ENCODE results near the gene SESN2.

Gene SESN2

DNA sequence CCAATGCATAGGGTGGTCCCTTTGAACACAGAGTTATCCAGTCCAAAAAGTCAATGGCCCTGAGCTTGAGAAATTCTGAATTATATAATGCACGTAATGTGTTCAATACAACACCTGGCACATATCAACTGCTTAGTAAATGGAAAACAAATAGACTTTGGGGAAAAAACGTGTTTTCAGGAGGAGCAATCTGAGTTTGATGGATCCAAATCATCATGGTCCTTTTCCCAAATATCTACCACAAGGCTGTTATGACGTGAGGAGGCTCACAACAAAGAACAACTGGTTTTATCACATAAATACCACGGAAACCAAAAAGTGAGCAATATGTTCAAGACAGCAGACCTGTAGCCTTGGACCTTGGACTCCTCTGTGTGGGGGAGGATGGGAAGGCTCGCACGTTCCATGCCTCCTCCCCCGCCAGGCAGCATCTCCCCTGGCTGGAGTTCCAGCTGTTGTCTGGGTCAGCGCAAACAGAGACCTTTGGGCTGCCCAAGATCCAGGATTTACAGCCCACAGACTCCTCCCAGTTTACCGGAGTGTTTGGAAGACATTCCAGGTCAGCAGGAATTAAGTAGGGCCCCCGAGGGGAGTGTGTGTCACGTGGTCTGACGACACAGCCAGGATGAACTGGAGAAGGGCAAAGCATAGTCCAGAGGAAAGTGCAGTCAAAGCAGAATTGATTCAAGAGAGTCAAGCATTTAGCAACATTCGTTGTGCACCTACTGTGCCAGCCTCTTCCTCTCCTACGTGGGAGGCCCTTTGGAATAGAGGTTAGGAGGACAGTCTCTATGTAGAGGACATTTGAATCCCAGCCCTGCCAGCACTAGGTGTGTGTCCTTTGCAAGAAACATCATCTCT lies 37.3 kb downstream of the SESN2 start:
- no peak for TF ChIP-seq TAF1 (IDR thresholded peaks at IDR 0.05; ENCODE audit: borderline replicate concordance, low read depth, low read length)
- TF ChIP-seq POLR2A (IDR thresholded peaks at IDR 0.05; ENCODE audit: low read depth, low read length) = no peak
- no peak for TF ChIP-seq POLR2AphosphoS5 (IDR thresholded peaks at IDR 0.05; ENCODE audit: low read depth, low read length)
- no peak for FAIRE-seq
- no peak for DNase-seq (ENCODE audit: insufficient read length)

DNA sequence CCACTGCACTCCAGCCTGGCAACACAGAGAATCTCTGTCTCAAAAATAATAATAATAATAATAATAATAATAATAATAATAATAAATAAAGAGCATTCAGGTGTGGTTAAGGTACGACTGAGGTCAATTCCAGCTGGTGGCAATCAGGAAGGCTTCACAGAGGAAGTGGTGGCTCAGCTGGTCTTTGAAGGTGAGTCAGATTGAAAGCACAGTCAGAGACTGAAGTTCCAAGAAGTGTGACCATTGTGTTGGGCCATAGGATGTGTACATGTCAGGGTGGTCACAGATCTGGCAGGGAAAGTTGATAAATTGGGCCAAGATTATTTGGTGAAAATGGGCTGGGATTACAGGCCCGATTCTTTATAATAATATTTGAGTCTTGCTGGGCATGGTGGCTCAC lies 38.5 kb downstream of the SESN2 start:
- DNase-seq (ENCODE audit: insufficient read length) = no peak
- no peak for FAIRE-seq
- TF ChIP-seq POLR2A (IDR thresholded peaks at IDR 0.05; ENCODE audit: low read depth, low read length) (no peak), POLR2AphosphoS5 (IDR thresholded peaks at IDR 0.05; ENCODE audit: low read depth, low read length) (no peak), TAF1 (IDR thresholded peaks at IDR 0.05; ENCODE audit: borderline replicate concordance, low read depth, low read length) (no peak)

DNA sequence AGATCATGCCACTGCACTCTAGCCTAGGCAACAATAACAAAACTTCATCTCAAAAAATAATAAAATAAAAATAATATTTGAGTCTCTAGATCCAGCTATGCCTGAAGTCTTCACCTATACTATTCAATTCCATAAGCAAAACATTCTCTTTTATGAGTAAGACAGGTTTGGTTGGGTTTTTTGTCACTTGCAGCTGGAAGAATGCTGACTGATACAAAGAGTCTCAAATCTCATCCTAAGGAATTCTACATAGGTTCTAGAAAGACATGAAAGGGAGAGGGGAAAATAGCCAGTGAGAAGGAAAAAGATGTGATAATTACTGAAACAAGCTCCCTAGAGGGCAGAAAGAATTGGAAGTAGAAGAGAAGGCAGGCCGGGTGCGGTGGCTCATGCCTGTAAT lies 39.1 kb downstream of the SESN2 start:
- TF ChIP-seq POLR2AphosphoS5 (IDR thresholded peaks at IDR 0.05; ENCODE audit: low read depth, low read length) = no peak
- no peak for TF ChIP-seq TAF1 (IDR thresholded peaks at IDR 0.05; ENCODE audit: borderline replicate concordance, low read depth, low read length)
- TF ChIP-seq POLR2A (IDR thresholded peaks at IDR 0.05; ENCODE audit: low read depth, low read length) = no peak
- FAIRE-seq (no peak), DNase-seq (ENCODE audit: insufficient read length) (no peak)

DNA sequence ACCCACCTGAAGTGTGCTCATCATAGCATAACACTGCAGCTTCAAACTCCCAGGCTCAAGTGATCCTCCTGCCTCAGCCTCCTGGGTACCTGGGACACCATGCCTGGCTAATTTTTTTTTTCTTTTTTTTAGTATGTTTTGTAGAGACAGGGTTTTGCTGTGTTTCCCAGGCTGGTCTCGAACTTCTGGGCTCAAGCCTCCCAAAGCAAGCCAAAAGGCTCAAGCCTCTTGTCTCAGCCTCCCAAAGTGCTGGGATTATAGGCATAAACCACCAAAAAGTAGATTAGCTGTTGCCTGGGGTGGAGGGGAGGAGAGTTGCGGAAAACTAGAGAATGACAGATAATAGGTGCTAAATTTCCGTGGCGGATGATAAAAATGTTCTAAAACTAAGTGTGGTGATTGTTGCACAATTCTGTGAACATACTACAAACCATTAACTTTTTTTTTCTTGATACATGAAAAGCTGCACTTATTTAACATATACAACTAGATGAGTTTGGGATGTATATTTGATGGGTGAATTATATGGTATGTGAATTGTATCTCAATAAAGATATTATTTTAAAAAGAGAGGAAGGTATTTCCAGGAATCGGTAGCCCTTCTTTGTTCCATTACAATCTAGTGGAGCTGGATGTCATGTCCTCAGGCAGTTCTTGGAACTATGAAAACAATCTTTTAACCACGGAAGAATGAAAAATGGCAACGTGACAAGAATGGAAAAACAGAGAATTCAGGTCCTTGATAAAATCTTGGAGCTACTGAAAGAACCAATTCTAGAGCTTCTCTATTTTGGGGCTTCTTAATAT lies 42.3 kb downstream of the SESN2 start:
- DNase-seq (ENCODE audit: insufficient read length) = no peak
- FAIRE-seq = no peak
- TF ChIP-seq TAF1 (IDR thresholded peaks at IDR 0.05; ENCODE audit: borderline replicate concordance, low read depth, low read length) (no peak), POLR2A (IDR thresholded peaks at IDR 0.05; ENCODE audit: low read depth, low read length) (no peak), POLR2AphosphoS5 (IDR thresholded peaks at IDR 0.05; ENCODE audit: low read depth, low read length) (no peak)

DNA sequence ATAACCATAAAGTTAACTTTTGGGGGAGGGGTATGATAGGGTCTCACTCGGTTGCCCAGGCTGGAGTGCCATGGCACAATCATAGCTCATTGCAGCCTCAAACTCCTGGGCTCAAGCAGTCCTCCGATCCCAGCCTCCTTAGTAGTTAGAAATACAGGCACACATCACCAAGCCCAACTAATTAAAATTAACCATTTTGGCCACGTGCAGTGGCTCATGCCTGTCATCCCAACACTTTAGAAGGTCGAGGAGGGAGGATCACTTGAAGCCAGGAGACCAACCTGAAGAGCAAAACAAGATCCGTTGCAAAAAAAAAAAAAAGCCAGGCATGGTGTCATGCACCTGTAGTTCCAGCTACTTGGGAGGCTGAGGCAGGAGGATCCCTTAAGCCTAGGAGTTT lies 42.9 kb downstream of the SESN2 start:
- DNase-seq (ENCODE audit: insufficient read length) = no peak
- no peak for TF ChIP-seq POLR2A (IDR thresholded peaks at IDR 0.05; ENCODE audit: low read depth, low read length)
- TF ChIP-seq POLR2AphosphoS5 (IDR thresholded peaks at IDR 0.05; ENCODE audit: low read depth, low read length) = no peak
- TF ChIP-seq TAF1 (IDR thresholded peaks at IDR 0.05; ENCODE audit: borderline replicate concordance, low read depth, low read length) = no peak
- FAIRE-seq = no peak

DNA sequence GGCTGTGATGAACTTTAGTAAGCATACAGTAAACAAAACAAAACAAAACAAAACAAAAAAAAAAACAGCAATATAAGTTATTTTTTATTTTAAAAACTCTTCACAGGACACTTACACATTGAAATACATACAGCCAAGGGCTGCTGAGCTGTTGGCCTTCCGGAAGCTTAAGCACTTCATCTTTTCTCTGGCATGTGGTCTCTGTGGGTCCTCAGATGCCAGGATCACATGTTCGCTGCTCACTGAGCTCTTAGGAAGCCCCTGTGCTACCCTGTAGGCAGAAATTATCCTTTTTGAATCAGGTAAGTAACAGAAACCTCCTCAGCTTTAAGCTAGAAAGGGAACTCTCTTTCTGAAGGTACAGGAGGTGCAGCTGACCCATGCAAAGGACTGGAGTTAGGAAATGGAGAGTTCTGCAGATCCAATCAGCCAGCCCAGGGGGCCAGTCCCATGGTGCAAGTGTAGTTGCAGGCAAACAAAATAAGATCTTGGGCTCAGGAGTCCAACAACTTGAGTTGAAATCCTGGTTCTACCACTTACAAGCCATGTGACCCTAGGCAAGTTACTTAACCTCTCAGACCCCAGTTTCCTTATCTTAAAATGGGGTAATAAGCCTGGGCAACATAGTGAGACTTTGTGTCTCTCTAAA lies 47.1 kb downstream of the SESN2 start:
- DNase-seq (ENCODE audit: insufficient read length) (no peak), FAIRE-seq (no peak)
- TF ChIP-seq POLR2A (IDR thresholded peaks at IDR 0.05; ENCODE audit: low read depth, low read length) (no peak), POLR2AphosphoS5 (IDR thresholded peaks at IDR 0.05; ENCODE audit: low read depth, low read length) (no peak), TAF1 (IDR thresholded peaks at IDR 0.05; ENCODE audit: borderline replicate concordance, low read depth, low read length) (no peak)

DNA sequence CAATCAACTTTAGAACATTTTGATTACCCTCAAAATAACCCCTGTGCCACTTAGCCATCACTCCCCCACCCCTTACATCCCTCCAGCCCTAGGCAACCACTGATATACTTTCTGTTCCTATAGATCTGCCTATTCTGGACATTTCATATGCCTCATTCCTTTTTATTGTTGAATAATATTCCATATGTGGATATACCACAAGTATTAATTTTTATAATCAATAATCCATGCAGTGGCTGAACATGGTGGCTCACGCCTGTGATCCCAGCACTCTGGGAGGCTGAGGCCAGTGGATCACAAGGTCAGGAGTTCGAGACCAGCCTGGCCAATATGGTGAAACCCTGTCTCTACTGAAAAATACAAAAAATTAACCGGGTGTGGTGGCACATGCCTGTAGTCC lies 49.4 kb downstream of the SESN2 start:
- DNase-seq (ENCODE audit: insufficient read length) = no peak

DNA sequence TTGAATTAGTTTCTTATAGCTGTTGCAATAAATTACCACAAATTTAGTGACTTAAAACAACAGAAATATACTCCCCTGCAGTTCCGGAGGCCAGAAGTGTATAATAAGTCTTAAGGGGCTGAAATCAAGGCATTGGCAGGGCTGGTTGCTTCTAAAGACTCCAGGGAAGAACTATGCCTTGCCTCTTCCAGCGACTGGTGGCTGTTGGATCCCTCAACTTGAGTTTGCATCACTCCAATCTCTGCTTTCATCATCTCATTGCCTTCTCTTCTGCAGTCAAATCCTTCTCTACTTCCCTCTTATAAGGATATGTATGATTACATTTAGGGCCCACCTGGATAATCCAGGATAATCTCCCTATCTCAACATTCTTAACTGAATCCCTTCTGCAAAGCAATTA lies 50.4 kb downstream of the SESN2 start:
- FAIRE-seq (no peak), DNase-seq (ENCODE audit: insufficient read length) (no peak)
- TF ChIP-seq POLR2AphosphoS5 (IDR thresholded peaks at IDR 0.05; ENCODE audit: low read depth, low read length) (no peak), TAF1 (IDR thresholded peaks at IDR 0.05; ENCODE audit: borderline replicate concordance, low read depth, low read length) (no peak), POLR2A (IDR thresholded peaks at IDR 0.05; ENCODE audit: low read depth, low read length) (no peak)

More for the DNA sequence above, 49.4 kb downstream of the SESN2 start:
- no peak for TF ChIP-seq TAF1 (IDR thresholded peaks at IDR 0.05; ENCODE audit: borderline replicate concordance, low read depth, low read length)
- TF ChIP-seq POLR2AphosphoS5 (IDR thresholded peaks at IDR 0.05; ENCODE audit: low read depth, low read length) = no peak
- no peak for TF ChIP-seq POLR2A (IDR thresholded peaks at IDR 0.05; ENCODE audit: low read depth, low read length)
- FAIRE-seq = no peak

DNA sequence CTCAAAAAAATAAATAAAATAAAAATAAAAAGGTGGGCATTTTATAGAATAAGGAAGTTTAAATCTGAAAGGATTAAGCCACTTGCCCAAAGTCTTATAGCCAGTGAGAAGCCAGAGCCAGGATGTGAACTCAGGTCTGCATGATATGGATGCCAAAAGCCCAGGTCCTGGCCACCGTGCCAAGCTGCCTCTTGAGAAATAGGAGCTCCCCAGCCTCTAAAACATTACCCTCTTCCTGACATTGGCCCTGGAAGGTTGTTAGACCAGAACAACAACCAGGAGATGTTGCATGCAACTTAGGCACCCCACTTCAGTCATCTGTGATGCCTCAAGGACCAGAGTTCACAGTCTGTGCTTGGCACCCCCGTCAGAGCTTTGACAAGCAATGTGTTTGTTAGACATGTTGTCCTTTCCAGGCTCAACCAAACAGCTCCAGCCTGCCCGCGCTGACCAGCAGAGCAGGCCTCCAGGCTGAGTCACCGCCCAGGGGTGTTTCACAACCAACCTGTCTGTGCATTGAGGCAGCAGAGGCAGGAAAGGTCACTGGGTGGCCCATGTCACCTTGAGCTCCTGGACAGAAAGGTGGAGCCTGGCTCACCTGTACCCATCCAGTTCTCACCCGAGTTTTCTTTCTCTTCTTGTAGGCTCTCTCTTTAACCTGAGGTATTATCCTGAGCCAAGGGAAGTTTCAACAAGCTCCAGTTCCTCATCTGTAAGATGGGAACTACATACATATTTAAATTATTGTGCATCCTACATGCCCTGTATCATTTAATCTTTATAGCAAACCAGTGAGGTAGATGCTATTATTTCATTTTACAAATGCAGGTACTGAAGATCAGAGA lies 54.6 kb downstream of the SESN2 start:
- FAIRE-seq = no peak
- DNase-seq (ENCODE audit: insufficient read length) = no peak
- no peak for TF ChIP-seq POLR2AphosphoS5 (IDR thresholded peaks at IDR 0.05; ENCODE audit: low read depth, low read length)

DNA sequence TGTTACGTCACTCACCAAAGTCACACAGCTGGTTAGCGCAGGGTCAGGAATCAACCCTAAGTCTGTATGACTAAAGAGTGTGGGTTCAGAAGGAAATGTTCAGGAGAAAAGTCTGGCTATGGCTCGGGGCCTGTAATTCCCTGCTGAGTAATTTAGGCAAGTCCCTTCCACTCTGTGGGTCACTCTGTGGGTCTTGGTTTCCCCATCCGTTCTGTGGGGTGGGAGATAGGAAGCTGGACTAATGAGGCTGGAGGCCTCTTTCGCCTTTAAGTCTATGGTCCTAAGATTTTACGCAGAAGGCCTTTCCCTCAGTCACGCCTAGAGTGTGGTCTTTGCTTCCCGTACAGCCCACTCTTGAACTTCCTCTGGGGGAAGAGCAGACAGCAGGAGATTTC lies 55.2 kb downstream of the SESN2 start:
- no peak for TF ChIP-seq POLR2AphosphoS5 (IDR thresholded peaks at IDR 0.05; ENCODE audit: low read depth, low read length)
- TF ChIP-seq TAF1 (IDR thresholded peaks at IDR 0.05; ENCODE audit: borderline replicate concordance, low read depth, low read length) = no peak
- TF ChIP-seq POLR2A (IDR thresholded peaks at IDR 0.05; ENCODE audit: low read depth, low read length) = no peak
- FAIRE-seq (no peak), DNase-seq (ENCODE audit: insufficient read length) (no peak)

DNA sequence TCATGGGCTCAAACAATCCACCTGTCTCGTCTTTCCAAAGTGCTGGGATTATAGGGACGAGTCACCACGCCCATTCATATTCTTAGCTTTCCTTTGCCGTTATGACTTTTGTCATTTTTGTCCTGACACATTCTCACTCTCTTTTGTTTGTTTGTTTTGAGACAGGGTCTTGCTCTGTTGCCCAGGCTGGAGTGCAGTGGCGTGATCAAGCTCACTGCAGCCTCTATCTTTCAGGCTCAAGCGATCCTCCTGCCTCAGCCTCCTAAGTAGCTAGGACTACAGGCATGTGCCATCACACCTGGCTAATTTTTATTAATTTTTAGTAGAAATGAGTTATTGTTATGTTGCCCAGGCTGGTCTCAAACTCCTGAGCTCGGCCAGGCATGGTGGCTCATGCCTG lies 57.7 kb downstream of the SESN2 start:
- TF ChIP-seq POLR2AphosphoS5 (IDR thresholded peaks at IDR 0.05; ENCODE audit: low read depth, low read length) (no peak), TAF1 (IDR thresholded peaks at IDR 0.05; ENCODE audit: borderline replicate concordance, low read depth, low read length) (no peak), POLR2A (IDR thresholded peaks at IDR 0.05; ENCODE audit: low read depth, low read length) (no peak)
- DNase-seq (ENCODE audit: insufficient read length) = no peak
- FAIRE-seq = no peak

Measured in GM12892 (cell line).